Stimulated activated CD4-positive, alpha-beta T cell treated with anti-CD3 and anti-CD28 coated beads, TNF-alpha, amount 100 ng/mL, for 48 hours (primary cell): ENCODE results near the gene GNAZ.

Source experiments
- DNase-seq, 3 donors: peaks; one replicate each; pipeline ENCODE4 v3.0.0-alpha.2; 2020; ENCODE audit warnings: low read depth in 3 of 3

The GNAZ gene

GRCh38 chr22:23092217-23092955, 22.1 kb downstream of the GNAZ start:
- DNase-seq, result no peak

- DNase-seq, result no peak
Measured at GRCh38 chr22:23093051-23093788, 22.9 kb downstream of the GNAZ start.

- DNase-seq, result no peak
Measured at GRCh38 chr22:23094260-23094659, 23.9 kb downstream of the GNAZ start.

- no peak for DNase-seq
Measured at GRCh38 chr22:23094695-23095681, 24.7 kb downstream of the GNAZ start.

- no peak for DNase-seq
Measured at GRCh38 chr22:23095733-23096342, 25.5 kb downstream of the GNAZ start.

GRCh38 chr22:23097412-23098229, 27.3 kb downstream of the GNAZ start:
- no peak for DNase-seq

GRCh38 chr22:23098230-23098705, 27.9 kb downstream of the GNAZ start:
- DNase-seq, result no peak

GRCh38 chr22:23098718-23099530, 28.6 kb downstream of the GNAZ start:
- DNase-seq, result no peak

- DNase-seq, result no peak
Measured at GRCh38 chr22:23099531-23099804, 29.1 kb downstream of the GNAZ start.

GRCh38 chr22:23100124-23100801, 29.9 kb downstream of the GNAZ start:
- no peak for DNase-seq

- no peak for DNase-seq
Measured at GRCh38 chr22:23101524-23101923, 31.2 kb downstream of the GNAZ start.

- DNase-seq, result no peak
Measured at GRCh38 chr22:23102002-23102655, 31.8 kb downstream of the GNAZ start.

GRCh38 chr22:23102776-23103175, 32.5 kb downstream of the GNAZ start:
- no peak for DNase-seq

GRCh38 chr22:23103199-23103954, 33.1 kb downstream of the GNAZ start:
- DNase-seq, result no peak

- no peak for DNase-seq
Measured at GRCh38 chr22:23104187-23104971, 34.1 kb downstream of the GNAZ start.

- DNase-seq, result no peak
Measured at GRCh38 chr22:23105304-23105703, 35.0 kb downstream of the GNAZ start.

GRCh38 chr22:23105919-23106318, 35.6 kb downstream of the GNAZ start:
- DNase-seq, result no peak
